Mucosa of gallbladder (tissue), 1 donor: ENCODE measurements around the gene NDUFA1. TPM values are rescaled to one million over a fixed set of nuclear protein-coding genes. Genes with fewer than 3 reads are reported as not detected.
"Not testable (repeated sequence)": the region's sequence is repeated elsewhere in the genome, so short reads cannot be mapped to it uniquely, and the experiment has no call there.

Experiments
- DNase-seq: peaks from one replicate; pipeline ENCODE4 v3.0.0-alpha.2; 2020; ENCODE audit warnings: low spot score
- total RNA-seq: library from RNA; stranded (reverse); gene quantifications from one replicate; pipeline ENCODE4 v1.2.1, GENCODE V29; 2021
- donor health status: DM: no; HTN: no; CAD: no.

The NDUFA1 gene
- total RNA-seq, 1 donor from 2014 or later, result 114 TPM

DNA sequence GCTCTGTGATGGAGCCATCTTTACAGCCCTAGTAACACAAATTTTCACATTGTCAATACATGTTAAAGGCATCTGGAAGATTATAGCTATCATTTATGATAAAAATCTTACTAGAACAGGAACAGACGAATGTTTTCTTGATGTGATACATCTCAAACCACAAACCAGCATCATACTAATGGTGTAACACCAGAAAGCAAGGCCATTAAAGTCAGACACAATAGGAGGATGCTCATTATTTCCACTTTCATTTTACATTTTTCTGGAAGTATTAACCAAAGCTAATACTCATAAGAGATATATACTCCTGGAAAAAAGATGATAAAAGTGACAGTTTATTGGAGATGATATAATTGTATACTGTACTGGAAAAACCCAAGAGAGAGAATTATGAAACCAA is 29.3 kb downstream of the NDUFA1 start:
- DNase-seq, result no peak

- DNase-seq, result no peak
These were observed 44.7 kb downstream of the NDUFA1 start for GRCh38 chrX:119916310-119916709.

DNA sequence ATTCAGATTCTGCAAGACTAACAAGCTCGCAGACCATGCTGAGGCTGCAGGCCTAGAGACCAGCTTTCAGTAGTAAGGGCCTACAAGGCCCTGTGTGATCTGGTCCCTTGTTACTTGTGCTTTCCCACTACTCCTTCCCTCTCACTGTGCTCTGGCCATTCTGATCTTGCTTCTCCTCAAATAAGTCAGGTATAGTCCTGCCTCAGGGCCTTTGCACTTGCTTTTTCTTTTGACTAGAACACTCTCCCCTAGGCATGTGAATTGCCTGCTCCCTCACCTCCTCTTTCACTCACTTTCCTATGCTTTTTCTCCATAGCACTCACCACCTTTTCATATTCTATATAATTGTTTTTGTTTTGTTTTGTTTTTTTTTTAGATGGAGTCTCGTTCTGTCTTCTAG is 46.2 kb downstream of the NDUFA1 start:
- no peak for DNase-seq

DNA sequence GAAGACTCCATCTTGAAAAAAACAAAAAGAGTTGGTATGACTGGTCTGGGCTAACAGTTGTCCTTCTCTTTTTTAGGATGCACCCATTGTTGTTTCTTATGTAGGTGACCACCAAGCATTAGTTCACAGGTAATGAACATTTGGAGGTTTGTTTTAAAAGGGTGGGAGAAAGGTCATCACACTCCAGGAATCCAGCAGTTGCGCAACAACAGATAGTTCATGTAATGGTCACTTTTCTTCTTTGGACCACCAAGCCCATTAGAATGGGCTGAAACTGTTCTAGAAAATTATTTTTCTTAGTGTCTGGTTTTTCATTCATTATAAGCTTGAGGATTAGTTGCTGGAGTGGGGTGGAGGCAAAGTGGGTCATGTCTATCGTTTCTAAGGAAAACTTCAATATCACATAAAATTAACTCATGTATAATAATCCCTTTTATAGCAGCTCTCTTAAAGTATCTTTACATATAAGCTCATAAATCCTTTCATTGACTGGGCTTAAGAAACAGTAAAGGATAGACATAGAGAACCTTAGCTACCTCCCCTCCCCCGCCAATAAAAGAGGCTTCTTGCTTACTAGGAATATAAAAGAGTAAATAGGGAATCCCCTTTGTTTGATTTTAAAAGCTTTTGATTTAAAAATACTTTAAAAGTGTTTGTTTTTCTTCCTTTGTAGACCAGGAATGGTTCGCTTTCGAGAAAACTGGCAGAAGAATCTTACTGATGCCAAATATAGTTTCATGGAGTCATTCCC is 48.4 kb downstream of the NDUFA1 start:
- DNase-seq, result no peak

- DNase-seq, result not testable (repeated sequence)
These were observed 50.8 kb downstream of the NDUFA1 start for GRCh38 chrX:119922391-119922790.

Other genes starting within 250 kb of the NDUFA1 start
- gene SEPTIN6, start 178.7 kb upstream of the NDUFA1 start, total RNA-seq, result 36.3 TPM
- 4.7 TPM for gene SOWAHD, start 113.2 kb upstream of the NDUFA1 start, total RNA-seq
- gene RPL39, start 80.2 kb upstream of the NDUFA1 start, total RNA-seq, result 917 TPM
- gene UPF3B, start 18.9 kb upstream of the NDUFA1 start, total RNA-seq, result 7.3 TPM
- 14.0 TPM for gene RNF113A, start 99 bp upstream of the NDUFA1 start, total RNA-seq
- not detected for gene AKAP14, start 24.1 kb downstream of the NDUFA1 start, total RNA-seq
- 7.1 TPM for gene NKAP, start 71.9 kb downstream of the NDUFA1 start, total RNA-seq
- gene RHOXF2B, start 205.9 kb downstream of the NDUFA1 start, total RNA-seq, result not detected
- gene RHOXF1, start 244.1 kb downstream of the NDUFA1 start, total RNA-seq, result 0.29 TPM